ENCODE results near the gene ACP7.

- TF ChIP-seq CTCF (IDR thresholded peaks at IDR 0.05) (no peak), POLR2A (IDR thresholded peaks at IDR 0.05) (no peak)
Observed at GRCh38 chr19:39046037-39046821, 37.9 kb upstream of the ACP7 start.

Measured in lower leg skin (tissue), 3 donors.